ENCODE results near the gene ZNF804B. TPM values are rescaled to one million over a fixed set of nuclear protein-coding genes. Genes with fewer than 3 reads are reported as not detected.

The ZNF804B gene
- total and polyA plus RNA-seq, 2 of the 4 experiments (the other 2 are of a cell fraction) = not detected

DNA sequence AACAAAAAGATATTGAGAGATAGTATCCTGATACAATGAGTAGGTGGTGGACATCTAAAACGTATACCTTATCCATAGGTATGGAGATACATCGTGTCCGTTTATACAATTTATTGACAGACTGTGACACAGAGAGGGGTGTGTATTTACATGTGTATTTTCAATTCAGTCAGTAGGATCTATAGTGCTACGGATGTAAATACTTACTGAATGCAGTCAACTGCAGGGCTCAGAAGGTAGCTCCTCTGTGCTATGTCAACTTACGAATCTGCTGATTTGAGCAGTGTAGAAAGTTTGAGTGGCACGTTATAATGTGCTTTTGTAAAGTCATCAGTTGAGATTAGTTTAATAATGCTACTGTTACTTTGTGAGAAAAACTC lies 626 bp downstream of the ZNF804B start:
- Histone ChIP-seq H3K36me3 (ENCODE audit: control insufficient read depth, insufficient read depth, low read length) (no peaks in the 10 kb centered on the region), H3K4me3 (ENCODE audit: insufficient read depth, low read depth, low read length) (no peak overlapping the region), H2BK20ac (ENCODE audit: low read depth, low read length) (no peak overlapping the region), H4K5ac (ENCODE audit: low read depth, low read length) (no peak overlapping the region), H3K4ac (ENCODE audit: low read depth, low read length) (no peak overlapping the region), H2BK5ac (ENCODE audit: low read depth, low read length, poor library complexity, severe bottlenecking) (no peak overlapping the region), H3K18ac (ENCODE audit: low read depth, low read length) (no peak overlapping the region), H4K91ac (ENCODE audit: insufficient read depth, low read depth, low read length) (no peak overlapping the region), H2BK15ac (ENCODE audit: low read depth, low read length) (no peak overlapping the region), H4K20me1 (ENCODE audit: insufficient read depth, low read length) (no peaks in the 10 kb centered on the region), H4K8ac (ENCODE audit: low read depth in 2 of 2, low read length in 2 of 2) (no peak overlapping the region), H3K4me1 (ENCODE audit: control insufficient read depth, insufficient read depth, low read length) (no peaks in the 10 kb centered on the region), H3K23ac (ENCODE audit: low read depth, low read length) (no peak overlapping the region), H3K27ac (ENCODE audit: insufficient read depth, low read length) (no peak overlapping the region), H2BK120ac (ENCODE audit: low read depth, low read length) (no peak overlapping the region), H3K79me1 (ENCODE audit: low read depth in 1 of 2, low read length in 2 of 2) (no peaks in the 10 kb centered on the region), H2AFZ (replicated peaks; ENCODE audit: low read length, poor library complexity) (no peak overlapping the region), H3K4me2 (ENCODE audit: low read depth, low read length) (no peak overlapping the region), H3K27me3 (ENCODE audit: control insufficient read depth, insufficient read depth, low read length) (no peaks in the 10 kb centered on the region; the same call in 1 of the 2 replicates), H3K14ac (replicated peaks; ENCODE audit: low read depth, low read length) (no peak overlapping the region), H3K56ac (ENCODE audit: extremely low read depth, insufficient read depth, low read length) (no peak overlapping the region), H3K9me1 (ENCODE audit: insufficient read depth, low read length) (no peaks in the 10 kb centered on the region), H2AK5ac (ENCODE audit: low read depth, low read length) (no peak overlapping the region), H3K9ac (ENCODE audit: low read depth, low read length) (no peak overlapping the region), H3K9me3 (ENCODE audit: control insufficient read depth, insufficient read depth, low read length) (no peaks in the 10 kb centered on the region), H2AK9ac (replicated peaks; ENCODE audit: low read depth, low read length, poor library complexity) (no peak overlapping the region)
- 17% methylated on average over 2 of the region's 6 CpGs; no CpG with 5 or more reads in 1 of the 2 experiments for WGBS, 2 experiments (ENCODE audit: extremely low coverage in 2 of 2, insufficient read length in 1 of 2)
- DNase-seq (no peak), ATAC-seq (ENCODE audit: low read depth) (no peak)
- TF ChIP-seq RCOR1 (IDR thresholded peaks at IDR 0.05; ENCODE audit: insufficient replicate concordance, low read length) (no peak), BHLHE40 (IDR thresholded peaks at IDR 0.05; ENCODE audit: low read depth, low read length) (no peak), MAFK (IDR thresholded peaks at IDR 0.05; ENCODE audit: low read depth, low read length) (no peak), MAZ (IDR thresholded peaks at IDR 0.05; ENCODE audit: borderline replicate concordance, low read depth, low read length) (no peak), SMC3 (IDR thresholded peaks at IDR 0.05; ENCODE audit: low read depth, low read length) (no peak), CHD1 (IDR thresholded peaks at IDR 0.05; ENCODE audit: low read depth, low read length) (no peak), RAD21 (IDR thresholded peaks at IDR 0.05; ENCODE audit: low read length) (no peak), MXI1 (IDR thresholded peaks at IDR 0.05; ENCODE audit: borderline replicate concordance, low read depth, low read length) (no peak), RFX5 (IDR thresholded peaks at IDR 0.05; ENCODE audit: low read depth, low read length) (no peak), CEBPB (IDR thresholded peaks at IDR 0.05; ENCODE audit: low read depth, low read length) (no peak), NFE2L2 (IDR thresholded peaks at IDR 0.05; ENCODE audit: low read depth, low read length) (no peak), POLR2A (IDR thresholded peaks at IDR 0.05; ENCODE audit: low read depth, low read length) (no peak), FOS (IDR thresholded peaks at IDR 0.05; ENCODE audit: low read depth, low read length) (no peak)
- TF ChIP-seq, protein P1, sequence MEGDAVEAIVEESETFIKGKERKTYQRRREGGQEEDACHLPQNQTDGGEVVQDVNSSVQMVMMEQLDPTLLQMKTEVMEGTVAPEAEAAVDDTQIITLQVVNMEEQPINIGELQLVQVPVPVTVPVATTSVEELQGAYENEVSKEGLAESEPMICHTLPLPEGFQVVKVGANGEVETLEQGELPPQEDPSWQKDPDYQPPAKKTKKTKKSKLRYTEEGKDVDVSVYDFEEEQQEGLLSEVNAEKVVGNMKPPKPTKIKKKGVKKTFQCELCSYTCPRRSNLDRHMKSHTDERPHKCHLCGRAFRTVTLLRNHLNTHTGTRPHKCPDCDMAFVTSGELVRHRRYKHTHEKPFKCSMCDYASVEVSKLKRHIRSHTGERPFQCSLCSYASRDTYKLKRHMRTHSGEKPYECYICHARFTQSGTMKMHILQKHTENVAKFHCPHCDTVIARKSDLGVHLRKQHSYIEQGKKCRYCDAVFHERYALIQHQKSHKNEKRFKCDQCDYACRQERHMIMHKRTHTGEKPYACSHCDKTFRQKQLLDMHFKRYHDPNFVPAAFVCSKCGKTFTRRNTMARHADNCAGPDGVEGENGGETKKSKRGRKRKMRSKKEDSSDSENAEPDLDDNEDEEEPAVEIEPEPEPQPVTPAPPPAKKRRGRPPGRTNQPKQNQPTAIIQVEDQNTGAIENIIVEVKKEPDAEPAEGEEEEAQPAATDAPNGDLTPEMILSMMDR (conservative IDR thresholded peaks at IDR 0.05; ENCODE audit: low read depth, low read length) = no peak
- TF ChIP-seq, protein P2, sequence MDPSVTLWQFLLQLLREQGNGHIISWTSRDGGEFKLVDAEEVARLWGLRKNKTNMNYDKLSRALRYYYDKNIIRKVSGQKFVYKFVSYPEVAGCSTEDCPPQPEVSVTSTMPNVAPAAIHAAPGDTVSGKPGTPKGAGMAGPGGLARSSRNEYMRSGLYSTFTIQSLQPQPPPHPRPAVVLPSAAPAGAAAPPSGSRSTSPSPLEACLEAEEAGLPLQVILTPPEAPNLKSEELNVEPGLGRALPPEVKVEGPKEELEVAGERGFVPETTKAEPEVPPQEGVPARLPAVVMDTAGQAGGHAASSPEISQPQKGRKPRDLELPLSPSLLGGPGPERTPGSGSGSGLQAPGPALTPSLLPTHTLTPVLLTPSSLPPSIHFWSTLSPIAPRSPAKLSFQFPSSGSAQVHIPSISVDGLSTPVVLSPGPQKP (IDR thresholded peaks at IDR 0.05; ENCODE audit: borderline replicate concordance, low read depth, low read length) = no peak
- TF ChIP-seq, protein P3, sequence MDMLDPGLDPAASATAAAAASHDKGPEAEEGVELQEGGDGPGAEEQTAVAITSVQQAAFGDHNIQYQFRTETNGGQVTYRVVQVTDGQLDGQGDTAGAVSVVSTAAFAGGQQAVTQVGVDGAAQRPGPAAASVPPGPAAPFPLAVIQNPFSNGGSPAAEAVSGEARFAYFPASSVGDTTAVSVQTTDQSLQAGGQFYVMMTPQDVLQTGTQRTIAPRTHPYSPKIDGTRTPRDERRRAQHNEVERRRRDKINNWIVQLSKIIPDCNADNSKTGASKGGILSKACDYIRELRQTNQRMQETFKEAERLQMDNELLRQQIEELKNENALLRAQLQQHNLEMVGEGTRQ (IDR thresholded peaks at IDR 0.05; ENCODE audit: low read depth, low read length) = no peak
- dilution Hi-C loops (cut with HindIII; ENCODE audit: low sequenced_read_pairs, unreplicated experiment) (no loop called here), in situ Hi-C loops (cut with MboI; ENCODE audit: low sequenced_read_pairs) (no loop called here), intact Hi-C loops (cut with micrococcal nuclease) (no loop called here)
- BruUV-seq (replicated peaks) = no TSS peak
- ChIA-PET POLR2A (ENCODE audit: unreplicated experiment) (no interaction called here), CTCF (no interaction called here)
